ENCODE results near the gene ESPNL. TPM values are rescaled to one million over a fixed set of nuclear protein-coding genes. Genes with fewer than 3 reads are reported as not detected.
A peak's percentile ranks its signal among the peaks of the same experiment; 100 is the strongest.

The ESPNL gene
- total and polyA plus RNA-seq, 9 of the 15 experiments (the other 6 are each of a cell fraction or from before 2014, with no cell fraction given): 0.03 to 0.09 (median 0.05) TPM; not detected in 3

DNA sequence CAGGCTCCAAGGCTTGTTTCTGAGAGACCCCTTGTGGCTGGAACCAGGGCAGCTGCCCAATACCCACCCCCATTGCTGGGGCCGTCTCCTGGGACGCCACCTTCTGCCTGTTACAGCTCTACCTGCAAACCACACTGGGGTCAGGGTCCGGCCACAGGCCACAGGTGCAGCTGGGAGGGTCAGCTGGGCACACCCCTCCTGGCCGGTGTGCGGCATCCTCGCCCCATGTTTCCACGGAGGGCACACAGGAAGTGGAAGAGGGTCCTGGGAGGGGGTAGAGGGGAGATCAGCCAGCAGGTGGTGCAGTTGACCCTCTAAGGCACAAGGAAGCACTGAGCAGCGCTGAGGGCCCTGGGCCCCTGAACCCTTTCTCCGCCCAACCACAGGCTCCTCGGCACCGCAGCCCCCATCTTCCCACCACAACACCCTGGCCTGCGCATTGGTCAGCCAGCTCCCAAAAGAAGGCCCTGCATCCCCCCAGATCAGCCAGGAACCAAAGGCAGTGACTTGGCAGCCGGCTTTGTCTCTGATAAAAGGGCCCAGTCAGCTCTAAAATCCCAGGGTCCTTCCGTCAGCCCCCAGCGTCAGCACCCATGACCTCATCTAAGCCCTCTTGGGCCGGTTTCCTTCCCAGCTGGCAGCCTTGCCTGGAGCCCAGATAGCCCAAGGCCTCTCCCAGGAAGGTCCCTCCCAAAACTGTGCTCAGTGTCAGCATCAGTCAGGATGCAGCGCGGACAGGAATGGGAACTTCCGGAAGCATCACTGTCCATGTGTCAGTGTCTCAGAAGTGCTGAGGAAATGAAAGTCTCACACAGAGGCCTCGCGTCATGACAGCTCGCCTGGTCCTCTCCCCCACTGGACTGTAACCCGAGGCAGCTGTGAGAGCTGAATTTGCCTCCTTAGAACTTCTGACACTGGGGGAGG, 60.3 kb downstream of the ESPNL start (continued):
- TF ChIP-seq, protein P1, sequence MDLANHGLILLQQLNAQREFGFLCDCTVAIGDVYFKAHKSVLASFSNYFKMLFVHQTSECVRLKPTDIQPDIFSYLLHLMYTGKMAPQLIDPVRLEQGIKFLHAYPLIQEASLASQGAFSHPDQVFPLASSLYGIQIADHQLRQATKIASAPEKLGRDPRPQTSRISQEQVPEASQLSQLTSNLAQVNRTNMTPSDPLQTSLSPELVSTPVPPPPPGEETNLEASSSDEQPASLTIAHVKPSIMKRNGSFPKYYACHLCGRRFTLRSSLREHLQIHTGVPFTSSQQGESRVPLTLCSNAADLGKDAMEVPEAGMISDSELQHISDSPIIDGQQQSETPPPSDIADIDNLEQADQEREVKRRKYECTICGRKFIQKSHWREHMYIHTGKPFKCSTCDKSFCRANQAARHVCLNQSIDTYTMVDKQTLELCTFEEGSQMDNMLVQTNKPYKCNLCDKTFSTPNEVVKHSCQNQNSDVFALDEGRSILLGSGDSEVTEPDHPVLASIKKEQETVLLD (IDR thresholded peaks at IDR 0.05): no peak
- TF ChIP-seq NFRKB (IDR thresholded peaks at IDR 0.05; ENCODE audit: low read depth) (no peak), CBFA2T3 (IDR thresholded peaks at IDR 0.05) (no peak), C11orf30 (IDR thresholded peaks at IDR 0.05; ENCODE audit: low read depth) (0 out of 2 replicates have a peak, but pooled peaks have one; percentile 24), ZNF785 (CRISPR knock-in tag; IDR thresholded peaks at IDR 0.05) (no peak), ZNF699 (CRISPR knock-in tag; IDR thresholded peaks at IDR 0.05; ENCODE audit: insufficient replicate concordance) (no peak), STAG1 (CRISPR knock-in tag; IDR thresholded peaks at IDR 0.05; ENCODE audit: borderline replicate concordance) (peak; percentile 48; the same call in 1 of the 2 replicates), CSDE1 (IDR thresholded peaks at IDR 0.05) (no peak), KLF1 (tag; IDR thresholded peaks at IDR 0.05) (no peak), FOXJ2 (tag; IDR thresholded peaks at IDR 0.05) (no peak), CEBPG (CRISPR knock-in tag; IDR thresholded peaks at IDR 0.05) (no peak), CEBPG (tag; conservative IDR thresholded peaks at IDR 0.05 in 1 of 2, IDR thresholded peaks at IDR 0.05 in 1 of 2) (no peak), SMAD3 (CRISPR knock-in tag; conservative IDR thresholded peaks at IDR 0.05) (no peak)
- TF ChIP-seq, protein P2, sequence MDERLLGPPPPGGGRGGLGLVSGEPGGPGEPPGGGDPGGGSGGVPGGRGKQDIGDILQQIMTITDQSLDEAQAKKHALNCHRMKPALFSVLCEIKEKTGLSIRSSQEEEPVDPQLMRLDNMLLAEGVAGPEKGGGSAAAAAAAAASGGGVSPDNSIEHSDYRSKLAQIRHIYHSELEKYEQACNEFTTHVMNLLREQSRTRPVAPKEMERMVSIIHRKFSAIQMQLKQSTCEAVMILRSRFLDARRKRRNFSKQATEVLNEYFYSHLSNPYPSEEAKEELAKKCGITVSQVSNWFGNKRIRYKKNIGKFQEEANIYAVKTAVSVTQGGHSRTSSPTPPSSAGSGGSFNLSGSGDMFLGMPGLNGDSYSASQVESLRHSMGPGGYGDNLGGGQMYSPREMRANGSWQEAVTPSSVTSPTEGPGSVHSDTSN (CRISPR knock-in tag; IDR thresholded peaks at IDR 0.05; ENCODE audit: low read depth): no peak
- TF ChIP-seq, protein P2 (tag; conservative IDR thresholded peaks at IDR 0.05; ENCODE audit: low read depth): no peak
- TF ChIP-seq, protein P3, sequence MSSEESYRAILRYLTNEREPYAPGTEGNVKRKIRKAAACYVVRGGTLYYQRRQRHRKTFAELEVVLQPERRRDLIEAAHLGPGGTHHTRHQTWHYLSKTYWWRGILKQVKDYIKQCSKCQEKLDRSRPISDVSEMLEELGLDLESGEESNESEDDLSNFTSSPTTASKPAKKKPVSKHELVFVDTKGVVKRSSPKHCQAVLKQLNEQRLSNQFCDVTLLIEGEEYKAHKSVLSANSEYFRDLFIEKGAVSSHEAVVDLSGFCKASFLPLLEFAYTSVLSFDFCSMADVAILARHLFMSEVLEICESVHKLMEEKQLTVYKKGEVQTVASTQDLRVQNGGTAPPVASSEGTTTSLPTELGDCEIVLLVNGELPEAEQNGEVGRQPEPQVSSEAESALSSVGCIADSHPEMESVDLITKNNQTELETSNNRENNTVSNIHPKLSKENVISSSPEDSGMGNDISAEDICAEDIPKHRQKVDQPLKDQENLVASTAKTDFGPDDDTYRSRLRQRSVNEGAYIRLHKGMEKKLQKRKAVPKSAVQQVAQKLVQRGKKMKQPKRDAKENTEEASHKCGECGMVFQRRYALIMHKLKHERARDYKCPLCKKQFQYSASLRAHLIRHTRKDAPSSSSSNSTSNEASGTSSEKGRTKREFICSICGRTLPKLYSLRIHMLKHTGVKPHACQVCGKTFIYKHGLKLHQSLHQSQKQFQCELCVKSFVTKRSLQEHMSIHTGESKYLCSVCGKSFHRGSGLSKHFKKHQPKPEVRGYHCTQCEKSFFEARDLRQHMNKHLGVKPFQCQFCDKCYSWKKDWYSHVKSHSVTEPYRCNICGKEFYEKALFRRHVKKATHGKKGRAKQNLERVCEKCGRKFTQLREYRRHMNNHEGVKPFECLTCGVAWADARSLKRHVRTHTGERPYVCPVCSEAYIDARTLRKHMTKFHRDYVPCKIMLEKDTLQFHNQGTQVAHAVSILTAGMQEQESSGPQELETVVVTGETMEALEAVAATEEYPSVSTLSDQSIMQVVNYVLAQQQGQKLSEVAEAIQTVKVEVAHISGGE (CRISPR knock-in tag; IDR thresholded peaks at IDR 0.05): no peak
- TF ChIP-seq, protein P4, sequence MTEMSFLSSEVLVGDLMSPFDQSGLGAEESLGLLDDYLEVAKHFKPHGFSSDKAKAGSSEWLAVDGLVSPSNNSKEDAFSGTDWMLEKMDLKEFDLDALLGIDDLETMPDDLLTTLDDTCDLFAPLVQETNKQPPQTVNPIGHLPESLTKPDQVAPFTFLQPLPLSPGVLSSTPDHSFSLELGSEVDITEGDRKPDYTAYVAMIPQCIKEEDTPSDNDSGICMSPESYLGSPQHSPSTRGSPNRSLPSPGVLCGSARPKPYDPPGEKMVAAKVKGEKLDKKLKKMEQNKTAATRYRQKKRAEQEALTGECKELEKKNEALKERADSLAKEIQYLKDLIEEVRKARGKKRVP (CRISPR knock-in tag; IDR thresholded peaks at IDR 0.05): no peak
